ENCODE results near the gene DLX3.

Gene DLX3

DNA sequence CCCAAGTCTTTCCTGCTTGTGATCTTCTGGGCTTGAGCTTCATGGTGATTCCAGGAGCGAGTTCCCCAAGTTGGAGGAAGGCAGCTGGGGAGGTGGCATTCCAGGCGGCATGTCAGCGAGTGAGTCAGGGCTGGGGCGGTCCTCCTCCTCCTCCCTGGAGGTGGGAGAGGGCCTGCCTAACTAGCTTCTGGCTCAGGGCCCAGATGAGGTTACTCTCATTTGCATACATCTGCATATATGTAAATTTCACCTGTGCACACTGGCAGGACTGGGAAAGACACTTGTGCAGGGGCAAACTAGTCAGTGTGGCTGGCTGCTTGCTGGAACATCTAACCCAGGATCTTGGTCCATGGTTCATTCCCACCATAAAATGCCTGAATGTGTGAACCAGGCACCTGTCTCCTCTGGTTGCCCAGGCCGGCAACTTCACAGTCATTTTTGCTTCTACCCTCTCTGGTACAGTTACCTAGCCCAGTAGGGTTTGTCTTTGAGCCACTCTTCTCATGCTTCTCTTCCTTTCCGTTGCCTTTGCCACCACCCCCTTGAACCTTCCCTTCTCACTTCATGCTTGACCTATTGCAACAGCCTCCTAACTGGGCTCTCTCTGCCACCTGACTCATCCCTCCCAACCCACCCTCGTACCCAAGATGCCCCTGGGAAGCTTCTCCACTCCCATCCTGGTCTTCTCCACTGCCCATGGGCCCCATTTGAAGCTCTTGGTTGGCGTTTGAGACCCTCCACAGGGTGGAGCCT is 35.7 kb downstream of the DLX3 start:
- Histone ChIP-seq H3K27me3 (ENCODE audit: control insufficient read depth in 1 of 2, insufficient read depth in 2 of 2, low read length in 2 of 2) (peaks cover 23 to 26% of the 10 kb centered on the region in 2 donors), H3K4me3 (ENCODE audit: low read depth in 1 of 2, low read length in 2 of 2) (no peak overlapping the region), H3K9me3 (ENCODE audit: control insufficient read depth in 1 of 2, low read length in 2 of 2) (no peaks in the 10 kb centered on the region), H3K9ac (ENCODE audit: low read depth in 1 of 2, low read length in 2 of 2) (no peak overlapping the region), H3K27ac (ENCODE audit: low read depth, low read length) (no peak overlapping the region), H3K4me1 (ENCODE audit: control insufficient read depth in 1 of 2, insufficient read depth in 2 of 2, low read length in 2 of 2) (no peaks in the 10 kb centered on the region), H3K36me3 (ENCODE audit: control insufficient read depth in 1 of 2, insufficient read depth in 2 of 2, low read length in 2 of 2) (no peaks in the 10 kb centered on the region)

DNA sequence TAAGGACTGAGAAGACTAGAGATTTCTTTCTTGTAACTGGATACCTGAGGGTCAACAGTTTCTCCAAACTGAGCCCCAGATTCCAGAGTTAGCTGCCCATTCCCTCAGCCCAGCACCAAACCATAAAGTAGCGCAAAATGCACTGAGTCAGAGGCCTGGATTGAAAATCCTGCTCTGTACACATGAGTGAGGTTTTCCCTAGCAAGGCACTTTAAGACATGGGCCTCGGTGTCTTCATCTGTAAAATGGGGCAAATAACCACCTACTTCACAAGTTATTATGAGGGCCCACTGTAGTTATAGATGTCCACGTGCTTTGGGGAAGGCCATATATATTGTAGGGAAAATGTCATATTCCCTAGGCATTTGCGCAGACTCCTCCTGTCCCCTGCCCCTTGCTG is 36.3 kb downstream of the DLX3 start:
- no peaks in the 10 kb centered on the region for H3K36me3 ChIP-seq (ENCODE audit: control insufficient read depth in 1 of 2, insufficient read depth in 2 of 2, low read length in 2 of 2)
- peaks cover 16 to 22% of the 10 kb centered on the region in 2 donors for H3K27me3 ChIP-seq (ENCODE audit: control insufficient read depth in 1 of 2, insufficient read depth in 2 of 2, low read length in 2 of 2)
- H3K4me1 ChIP-seq (ENCODE audit: control insufficient read depth in 1 of 2, insufficient read depth in 2 of 2, low read length in 2 of 2) = no peaks in the 10 kb centered on the region
- H3K27ac ChIP-seq (ENCODE audit: low read depth, low read length) = no peak overlapping the region
- H3K4me3 ChIP-seq (ENCODE audit: low read depth in 1 of 2, low read length in 2 of 2) = no peak overlapping the region
- H3K9ac ChIP-seq (ENCODE audit: low read depth in 1 of 2, low read length in 2 of 2) = no peak overlapping the region
- H3K9me3 ChIP-seq (ENCODE audit: control insufficient read depth in 1 of 2, low read length in 2 of 2) = no peaks in the 10 kb centered on the region

DNA sequence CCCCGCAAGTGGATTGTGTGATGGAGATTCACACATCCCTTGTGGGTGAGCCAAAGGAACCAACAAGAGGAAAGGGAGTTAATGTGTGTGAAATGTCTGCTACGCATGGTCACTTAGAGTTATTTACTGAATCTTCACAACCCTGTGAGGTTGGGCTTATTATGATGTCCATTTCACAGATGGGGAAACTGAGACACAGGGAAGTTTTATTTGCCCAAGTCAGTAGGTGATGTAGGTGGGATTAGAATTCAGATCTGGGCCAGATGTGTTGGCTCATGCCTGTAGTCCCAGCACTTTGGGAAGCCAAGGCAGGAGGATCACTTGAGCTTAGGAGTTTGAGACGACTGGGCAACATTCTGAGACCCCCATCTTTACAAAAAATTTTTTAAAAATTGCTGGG is 37.7 kb downstream of the DLX3 start:
- H3K4me3 ChIP-seq (ENCODE audit: low read depth in 1 of 2, low read length in 2 of 2) = no peak overlapping the region

DNA sequence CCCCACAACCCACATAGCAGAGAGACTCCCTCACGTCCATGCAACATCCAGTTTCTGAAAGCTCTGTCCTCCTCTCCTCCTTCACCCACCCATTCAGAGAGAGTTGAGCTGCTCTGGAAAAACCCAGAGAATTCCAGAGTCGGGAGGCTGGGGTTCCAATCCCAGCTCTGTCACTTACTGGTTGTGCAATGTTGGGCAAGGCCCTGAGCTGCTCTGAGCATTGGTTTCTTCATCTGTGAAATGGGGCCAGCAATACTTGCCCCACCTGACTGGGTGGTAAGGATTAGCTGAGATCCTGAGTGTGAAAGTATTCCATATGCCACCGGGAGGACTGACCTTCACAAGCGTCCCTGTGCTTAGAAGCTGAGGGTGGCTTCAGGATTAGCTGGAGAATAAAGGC is 38.2 kb downstream of the DLX3 start:
- Histone ChIP-seq H3K9ac (ENCODE audit: low read depth in 1 of 2, low read length in 2 of 2) (no peak overlapping the region), H3K27ac (ENCODE audit: low read depth, low read length) (no peak overlapping the region), H3K4me3 (ENCODE audit: low read depth in 1 of 2, low read length in 2 of 2) (no peak overlapping the region), H3K4me1 (ENCODE audit: control insufficient read depth in 1 of 2, insufficient read depth in 2 of 2, low read length in 2 of 2) (no peaks in the 10 kb centered on the region), H3K36me3 (ENCODE audit: control insufficient read depth in 1 of 2, insufficient read depth in 2 of 2, low read length in 2 of 2) (no peaks in the 10 kb centered on the region), H3K9me3 (ENCODE audit: control insufficient read depth in 1 of 2, low read length in 2 of 2) (no peaks in the 10 kb centered on the region), H3K27me3 (ENCODE audit: control insufficient read depth in 1 of 2, insufficient read depth in 2 of 2, low read length in 2 of 2) (peaks cover 6 to 21% of the 10 kb centered on the region in 2 donors)

More for the DNA sequence above, 37.7 kb downstream of the DLX3 start:
- Histone ChIP-seq H3K4me1 (ENCODE audit: control insufficient read depth in 1 of 2, insufficient read depth in 2 of 2, low read length in 2 of 2) (no peaks in the 10 kb centered on the region), H3K27me3 (ENCODE audit: control insufficient read depth in 1 of 2, insufficient read depth in 2 of 2, low read length in 2 of 2) (peaks cover 3 to 18% of the 10 kb centered on the region in 2 donors), H3K36me3 (ENCODE audit: control insufficient read depth in 1 of 2, insufficient read depth in 2 of 2, low read length in 2 of 2) (no peaks in the 10 kb centered on the region), H3K27ac (ENCODE audit: low read depth, low read length) (no peak overlapping the region), H3K9ac (ENCODE audit: low read depth in 1 of 2, low read length in 2 of 2) (no peak overlapping the region), H3K9me3 (ENCODE audit: control insufficient read depth in 1 of 2, low read length in 2 of 2) (no peaks in the 10 kb centered on the region)

DNA sequence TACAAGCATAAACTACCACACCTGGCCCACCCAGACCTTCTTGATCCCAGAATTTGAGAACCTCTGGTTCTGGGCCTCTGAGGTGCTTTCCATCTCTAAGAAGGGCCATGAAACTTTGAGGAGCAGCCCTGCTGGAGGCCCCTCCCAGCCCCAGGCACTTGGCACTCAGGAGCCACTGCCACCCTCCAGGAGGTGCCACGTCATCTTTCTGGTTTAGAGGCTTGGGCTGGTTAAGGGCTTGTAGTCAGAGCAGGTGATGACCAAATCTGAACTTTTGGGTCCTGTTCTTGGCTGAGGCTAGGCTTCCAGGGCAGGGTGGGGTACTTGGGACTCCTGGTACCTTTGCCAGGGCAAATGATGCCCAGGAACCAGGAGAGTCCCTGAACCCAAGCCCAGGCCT is 39.9 kb downstream of the DLX3 start:
- Histone ChIP-seq H3K4me3 (ENCODE audit: low read depth in 1 of 2, low read length in 2 of 2) (no peak overlapping the region), H3K27ac (ENCODE audit: low read depth, low read length) (no peak overlapping the region), H3K4me1 (ENCODE audit: control insufficient read depth in 1 of 2, insufficient read depth in 2 of 2, low read length in 2 of 2) (no peaks in the 10 kb centered on the region), H3K9me3 (ENCODE audit: control insufficient read depth in 1 of 2, low read length in 2 of 2) (no peaks in the 10 kb centered on the region), H3K27me3 (ENCODE audit: control insufficient read depth in 1 of 2, insufficient read depth in 2 of 2, low read length in 2 of 2) (peaks cover 19 to 23% of the 10 kb centered on the region in 2 donors), H3K9ac (ENCODE audit: low read depth in 1 of 2, low read length in 2 of 2) (no peak overlapping the region), H3K36me3 (ENCODE audit: control insufficient read depth in 1 of 2, insufficient read depth in 2 of 2, low read length in 2 of 2) (no peaks in the 10 kb centered on the region)

DNA sequence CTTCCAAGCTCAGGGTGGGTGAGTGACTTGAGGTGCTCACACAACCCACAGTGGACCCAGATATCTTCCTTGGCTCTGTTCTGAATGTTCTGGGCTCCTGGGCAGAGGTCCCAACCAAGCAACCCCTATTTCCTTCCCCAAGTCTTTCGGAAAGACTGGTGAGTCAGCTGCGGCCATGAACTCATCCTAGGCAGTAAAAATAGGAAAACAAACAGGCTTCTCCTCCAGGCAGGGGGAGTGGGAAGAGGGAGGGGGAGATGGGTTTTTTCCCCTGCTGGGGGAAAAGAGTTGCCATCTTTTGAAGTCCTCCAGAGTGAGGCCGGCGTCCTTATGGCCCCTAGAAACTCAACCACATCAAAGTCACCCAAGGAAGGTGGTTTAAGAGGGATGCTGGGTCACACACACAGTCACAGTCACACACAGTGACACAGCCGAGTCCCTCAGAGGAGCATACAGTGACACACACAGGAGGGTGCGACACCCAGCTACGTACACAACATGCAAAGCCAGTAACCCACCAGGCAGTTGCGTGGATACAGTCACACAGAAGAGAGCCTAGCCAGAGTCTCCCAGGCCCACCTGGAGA is 42.0 kb downstream of the DLX3 start:
- Histone ChIP-seq H3K4me3 (ENCODE audit: low read depth in 1 of 2, low read length in 2 of 2) (no peak overlapping the region), H3K27ac (ENCODE audit: low read depth, low read length) (no peak overlapping the region), H3K36me3 (ENCODE audit: control insufficient read depth in 1 of 2, insufficient read depth in 2 of 2, low read length in 2 of 2) (no peaks in the 10 kb centered on the region), H3K27me3 (ENCODE audit: control insufficient read depth in 1 of 2, insufficient read depth in 2 of 2, low read length in 2 of 2) (peaks cover 21 to 23% of the 10 kb centered on the region in 2 donors), H3K4me1 (ENCODE audit: control insufficient read depth in 1 of 2, insufficient read depth in 2 of 2, low read length in 2 of 2) (no peaks in the 10 kb centered on the region), H3K9ac (ENCODE audit: low read depth in 1 of 2, low read length in 2 of 2) (no peak overlapping the region), H3K9me3 (ENCODE audit: control insufficient read depth in 1 of 2, low read length in 2 of 2) (no peaks in the 10 kb centered on the region)

DNA sequence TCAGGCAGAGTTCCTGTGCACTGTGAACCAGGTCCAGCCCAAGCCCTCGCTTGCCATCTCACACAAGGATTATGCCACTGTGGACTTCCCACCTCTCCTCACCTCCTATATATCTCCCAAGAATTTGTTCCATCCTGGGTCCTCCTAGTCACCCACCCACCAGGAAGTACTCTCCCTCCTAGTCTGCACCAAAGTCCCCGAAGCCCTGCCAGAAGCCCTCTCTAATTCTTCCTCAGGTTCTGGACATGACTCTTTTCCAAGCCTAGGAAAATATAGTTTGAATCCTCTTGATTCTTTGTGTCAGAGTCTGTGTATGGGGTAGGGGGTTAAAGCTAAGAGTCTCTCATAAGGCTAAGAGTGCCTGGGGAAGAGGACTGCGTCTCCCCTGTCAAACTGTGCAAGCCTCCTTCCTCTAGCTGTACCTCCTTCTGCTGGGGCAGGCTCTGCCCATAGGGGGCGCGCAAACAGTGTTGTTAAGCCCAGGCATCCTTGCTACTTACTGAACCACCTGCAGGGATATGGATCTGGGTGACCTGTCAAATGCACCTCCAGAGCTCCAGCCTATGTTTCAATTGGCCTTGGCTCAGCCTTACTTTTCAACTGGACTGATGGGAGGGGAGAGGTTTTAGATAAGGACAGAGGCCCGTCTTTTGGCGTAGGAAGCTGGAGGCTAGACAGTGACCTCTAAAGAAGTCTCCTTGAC is 42.7 kb downstream of the DLX3 start:
- no peaks in the 10 kb centered on the region for H3K36me3 ChIP-seq (ENCODE audit: control insufficient read depth in 1 of 2, insufficient read depth in 2 of 2, low read length in 2 of 2)
- no peak overlapping the region for H3K4me3 ChIP-seq (ENCODE audit: low read depth in 1 of 2, low read length in 2 of 2)
- H3K27ac ChIP-seq (ENCODE audit: low read depth, low read length) = no peak overlapping the region
- H3K4me1 ChIP-seq (ENCODE audit: control insufficient read depth in 1 of 2, insufficient read depth in 2 of 2, low read length in 2 of 2) = no peaks in the 10 kb centered on the region
- no peaks in the 10 kb centered on the region for H3K9me3 ChIP-seq (ENCODE audit: control insufficient read depth in 1 of 2, low read length in 2 of 2)
- no peak overlapping the region for H3K9ac ChIP-seq (ENCODE audit: low read depth in 1 of 2, low read length in 2 of 2)
- peaks cover 21 to 23% of the 10 kb centered on the region in 2 donors for H3K27me3 ChIP-seq (ENCODE audit: control insufficient read depth in 1 of 2, insufficient read depth in 2 of 2, low read length in 2 of 2)

DNA sequence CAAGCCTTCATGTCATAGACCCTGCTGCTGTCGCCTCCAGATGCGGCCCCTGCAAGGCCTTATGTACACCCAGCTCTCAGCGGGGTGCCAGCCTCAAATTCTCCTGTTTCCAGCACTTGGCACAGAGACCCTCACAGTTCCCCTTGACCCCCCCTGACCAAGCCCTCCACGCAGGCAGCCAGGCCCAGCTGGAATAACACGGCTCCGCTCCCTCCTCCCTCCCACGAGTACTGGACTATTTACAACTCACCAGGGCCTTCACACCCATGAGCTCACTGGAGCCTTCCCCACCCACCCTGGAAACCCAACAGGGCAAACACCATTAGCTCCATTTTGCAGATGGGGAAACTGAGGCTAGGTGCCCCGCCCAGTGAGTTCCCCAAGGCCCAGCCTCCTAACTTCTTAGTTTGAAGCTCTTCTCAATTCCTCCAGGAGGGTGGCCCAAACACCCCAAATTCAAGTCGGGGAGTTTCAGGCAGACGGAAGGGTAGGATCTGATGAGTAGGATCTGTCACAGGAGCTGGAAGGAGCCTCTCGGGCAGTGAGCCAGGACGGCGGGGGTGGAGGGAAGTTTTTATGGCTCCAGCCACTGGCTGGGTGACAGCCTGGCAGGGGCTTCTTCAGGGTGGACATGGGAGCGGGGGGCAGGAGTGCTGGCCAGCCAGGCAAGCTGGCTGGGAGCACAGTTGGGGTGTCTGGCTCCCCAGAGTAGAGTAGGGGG is 43.5 kb downstream of the DLX3 start:
- Histone ChIP-seq H3K9ac (ENCODE audit: low read depth in 1 of 2, low read length in 2 of 2) (no peak overlapping the region), H3K4me3 (ENCODE audit: low read depth in 1 of 2, low read length in 2 of 2) (no peak overlapping the region), H3K27me3 (ENCODE audit: control insufficient read depth in 1 of 2, insufficient read depth in 2 of 2, low read length in 2 of 2) (peaks cover 23 to 25% of the 10 kb centered on the region in 2 donors), H3K4me1 (ENCODE audit: control insufficient read depth in 1 of 2, insufficient read depth in 2 of 2, low read length in 2 of 2) (no peaks in the 10 kb centered on the region), H3K36me3 (ENCODE audit: control insufficient read depth in 1 of 2, insufficient read depth in 2 of 2, low read length in 2 of 2) (no peaks in the 10 kb centered on the region), H3K9me3 (ENCODE audit: control insufficient read depth in 1 of 2, low read length in 2 of 2) (no peaks in the 10 kb centered on the region), H3K27ac (ENCODE audit: low read depth, low read length) (no peak overlapping the region)

DNA sequence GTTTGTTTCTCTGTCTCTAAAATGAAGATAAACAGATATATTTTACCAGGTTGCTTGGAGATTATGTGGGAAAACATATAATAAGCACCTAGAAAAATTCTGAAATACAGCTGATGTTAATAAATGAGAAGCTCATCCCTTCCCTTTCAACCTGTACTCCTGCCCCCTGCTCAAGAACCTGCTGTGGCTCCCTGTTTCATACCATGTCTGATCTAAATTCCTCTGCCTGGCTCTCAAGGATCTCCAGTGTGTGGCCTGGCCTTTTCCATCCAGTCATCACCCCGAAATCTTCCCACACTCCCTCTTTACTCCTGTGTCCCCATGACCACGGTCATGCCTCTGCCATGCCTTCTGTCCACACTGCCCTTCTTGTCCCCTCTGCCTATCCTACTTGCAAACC is 45.4 kb downstream of the DLX3 start:
- Histone ChIP-seq H3K36me3 (ENCODE audit: control insufficient read depth in 1 of 2, insufficient read depth in 2 of 2, low read length in 2 of 2) (no peaks in the 10 kb centered on the region), H3K9ac (ENCODE audit: low read depth in 1 of 2, low read length in 2 of 2) (no peak overlapping the region), H3K4me1 (ENCODE audit: control insufficient read depth in 1 of 2, insufficient read depth in 2 of 2, low read length in 2 of 2) (no peaks in the 10 kb centered on the region), H3K4me3 (ENCODE audit: low read depth in 1 of 2, low read length in 2 of 2) (no peak overlapping the region), H3K27ac (ENCODE audit: low read depth, low read length) (no peak overlapping the region), H3K27me3 (ENCODE audit: control insufficient read depth in 1 of 2, insufficient read depth in 2 of 2, low read length in 2 of 2) (peaks cover 25 to 26% of the 10 kb centered on the region in 2 donors), H3K9me3 (ENCODE audit: control insufficient read depth in 1 of 2, low read length in 2 of 2) (no peaks in the 10 kb centered on the region)

All from duodenal mucosa (tissue), 2 donors.